Endothelial cell of umbilical vein (primary cell): ENCODE results near the gene DDX25. TPM values are rescaled to one million over a fixed set of nuclear protein-coding genes. Genes with fewer than 3 reads are reported as not detected.
A peak's percentile ranks its signal among the peaks of the same experiment; 100 is the strongest.

Experiments
- BruUV-seq: library from RNA; stranded (reverse); fragments of 400-500 nt; replicated peaks from 2 replicates; lab custom pipeline; 2021; lab: Mats Ljungman, UMichigan
- CTCF ChIA-PET: fragments of 300-600, 350-600 bp; sonication (Branson Sonifier 250); formaldehyde crosslinking; loops from one replicate; lab custom pipeline; 2021; ENCODE audit warnings: antibody characterized with exemption, inconsistent platforms; lab: Charles Lee
- POLR2A ChIA-PET: fragments of 300-600, 350-600 bp; sonication (Branson Sonifier 250); formaldehyde crosslinking; loops from one replicate; lab custom pipeline; 2021; ENCODE audit warnings: antibody characterized with exemption, inconsistent platforms; lab: Charles Lee
- DNase-seq: peaks from one replicate; pipeline ENCODE4 v3.0.0-alpha.2; 2011; ENCODE audit warnings: low read depth, low spot score
- FAIRE-seq: peaks from 2 replicates; lab custom pipeline; 2011; peaks lifted over from hg19 to GRCh38; lab: Jason Lieb, UNC
- H2AFZ ChIP-seq: 2 replicates; pipeline ENCODE4 v1.6.0; 2012; ENCODE audit warnings: low read depth, low read length, control low read depth, inconsistent platforms
- H3K27ac ChIP-seq: 2 replicates; pipeline ENCODE4 v1.5.1; 2011; ENCODE audit warnings: low read depth, mild to moderate bottlenecking, control low read depth, low read length, moderate library complexity; ENCODE audit not compliant: insufficient read depth
- H3K27me3 ChIP-seq, 2 experiments: 2 replicates each; pipeline versions ENCODE4 v1.6.0 to v1.6.1; 2011; ENCODE audit warnings: low read length in 2 of 2, mixed read lengths in 1 of 2; ENCODE audit not compliant: control insufficient read depth in 2 of 2, insufficient read depth in 2 of 2
- H3K36me3 ChIP-seq, 2 experiments: 2 replicates in 1 of 2; 3 replicates in 1 of 2; pipeline ENCODE4 v1.5.1; 2011; ENCODE audit warnings: low read length in 2 of 2, mild to moderate bottlenecking in 1 of 2, moderate library complexity in 1 of 2; ENCODE audit not compliant: control insufficient read depth in 2 of 2, insufficient read depth in 2 of 2; ENCODE audit errors: extremely low read depth in 1 of 2
- H3K4me1 ChIP-seq: 3 replicates; pipeline ENCODE4 v1.5.1; 2011; ENCODE audit warnings: mild to moderate bottlenecking, low read length; ENCODE audit not compliant: control insufficient read depth, insufficient read depth; ENCODE audit errors: extremely low read depth
- H3K4me2 ChIP-seq: 2 replicates; pipeline ENCODE4 v1.6.1; 2011; ENCODE audit warnings: low read length, control low read depth, mixed read lengths; ENCODE audit not compliant: insufficient read depth
- H3K4me3 ChIP-seq, 3 experiments: fragments of 200-600 bp in 1 of 3; sonication (generic), shearing (Covaris generic) in 1 of 3; replicated peaks in 1 of 3; 2 replicates each; pipeline ENCODE4 v1.5.1; 2011 to 2016; ENCODE audit warnings: control low read depth in 3 of 3, low read length in 3 of 3, mild to moderate bottlenecking in 2 of 3, inconsistent platforms in 1 of 3, low read depth in 1 of 3, moderate library complexity in 1 of 3; ENCODE audit not compliant: insufficient read depth in 1 of 3
- H3K79me2 ChIP-seq: 2 replicates; pipeline ENCODE4 v1.6.0; 2012; ENCODE audit warnings: low read length, inconsistent platforms; ENCODE audit not compliant: control insufficient read depth, insufficient read depth
- H3K9ac ChIP-seq: replicated peaks from 2 replicates; pipeline ENCODE3; 2011; ENCODE audit warnings: low read length, control low read depth; ENCODE audit not compliant: insufficient read depth; ENCODE audit errors: extremely low read depth
- H3K9me1 ChIP-seq: replicated peaks from 3 replicates; pipeline ENCODE4 v1.6.0; 2011; ENCODE audit warnings: mild to moderate bottlenecking, low read length; ENCODE audit not compliant: control insufficient read depth, insufficient read depth; ENCODE audit errors: extremely low read depth
- H3K9me3 ChIP-seq: replicated peaks from 2 replicates; pipeline ENCODE4 v1.5.1; 2012; ENCODE audit warnings: low read length, inconsistent platforms; ENCODE audit not compliant: control insufficient read depth, insufficient read depth
- H4K20me1 ChIP-seq: replicated peaks from 2 replicates; pipeline ENCODE3; 2011; ENCODE audit warnings: mild to moderate bottlenecking, low read length; ENCODE audit not compliant: control insufficient read depth, insufficient read depth; ENCODE audit errors: extremely low read depth
- EZH2 ChIP-seq: IDR thresholded peaks from 2 replicates; pipeline ENCODE4 v1.6.1; 2012; ENCODE audit warnings: borderline replicate concordance, low read depth, mild to moderate bottlenecking, moderate library complexity, low read length, inconsistent platforms; ENCODE audit not compliant: severe bottlenecking
- FOS ChIP-seq: IDR thresholded peaks from 2 replicates; pipeline ENCODE4 v1.6.1; 2011; ENCODE audit warnings: mild to moderate bottlenecking, low read length, moderate library complexity, borderline replicate concordance; ENCODE audit not compliant: insufficient read depth
- GATA2 ChIP-seq: IDR thresholded peaks from 2 replicates; pipeline ENCODE4 v1.7.0; 2011; ENCODE audit warnings: low read depth, mild to moderate bottlenecking, moderate library complexity, mixed read lengths, low read length; ENCODE audit not compliant: insufficient read length, insufficient read depth
- JUN ChIP-seq: IDR thresholded peaks from 2 replicates; pipeline ENCODE4 v1.6.1; 2011; ENCODE audit warnings: borderline replicate concordance, low read depth; ENCODE audit not compliant: insufficient read length, insufficient read depth
- MYC ChIP-seq: IDR thresholded peaks from one replicate; pipeline ENCODE4 v1.6.1; 2011; ENCODE audit warnings: mild to moderate bottlenecking, low read depth, low read length
- POLR2A ChIP-seq: IDR thresholded peaks from 2 replicates; pipeline ENCODE4 v1.6.1; 2012; ENCODE audit warnings: low read depth, mild to moderate bottlenecking, control low read depth, low read length
- POLR2AphosphoS5 ChIP-seq: IDR thresholded peaks from 2 replicates; pipeline ENCODE4 v1.6.1; 2012; ENCODE audit warnings: low read depth, mild to moderate bottlenecking, control low read depth, low read length, moderate library complexity; ENCODE audit not compliant: insufficient read depth
- dilution Hi-C: fragments of 300-500 bp; cut with MboI; formaldehyde crosslinking; loops from one replicate; pipeline ENCODE4 v1.15.0; 2019; ENCODE audit warnings: low sequenced_read_pairs; ENCODE audit not compliant: extremely low pct_ligation_motif_present
- intact Hi-C: fragments of 100-400 bp; cut with micrococcal nuclease; formaldehyde crosslinking; loops from one replicate; pipeline ENCODE4 v1.10.0; 2022
- polyA plus RNA-seq, 4 experiments: library from polyadenylated mRNA; depleted of rRNA in 3 of 4; stranded (reverse) in 3 of 4; unstranded in 1 of 4; fragments of >200 nt; gene quantifications; 2 replicates each; pipeline versions ENCODE4 v1.2.1 to v1.2.3, GENCODE V29; 2011 to 2012; ENCODE audit warnings: missing spikeins in 1 of 4
- total RNA-seq: library from RNA; stranded (reverse); gene quantifications from 2 replicates; pipeline ENCODE4 v1.2.3, GENCODE V29; 2021
- TF ChIP-seq, protein P1 (sequence below): IDR thresholded peaks from 2 replicates; pipeline ENCODE4 v1.6.1; 2011; ENCODE audit not compliant: insufficient read depth, insufficient read length
- TF ChIP-seq, protein P2 (sequence below), 2 donors: IDR thresholded peaks; 1 replicate in 1 of 2; 2 replicates in 1 of 2; pipeline ENCODE4 v1.5.1; 2011; ENCODE audit warnings: low read length in 2 of 2, mild to moderate bottlenecking in 2 of 2, moderate library complexity in 2 of 2, control low read depth in 1 of 2, inconsistent platforms in 1 of 2, low read depth in 1 of 2; ENCODE audit not compliant: insufficient read depth in 1 of 2; ENCODE audit errors: extremely low read depth in 1 of 2

DDX25 gene
- total and polyA plus RNA-seq, 2 donors (not counting 3 experiments of a cell fraction or from before 2014, with no cell fraction given) = not detected

DNA sequence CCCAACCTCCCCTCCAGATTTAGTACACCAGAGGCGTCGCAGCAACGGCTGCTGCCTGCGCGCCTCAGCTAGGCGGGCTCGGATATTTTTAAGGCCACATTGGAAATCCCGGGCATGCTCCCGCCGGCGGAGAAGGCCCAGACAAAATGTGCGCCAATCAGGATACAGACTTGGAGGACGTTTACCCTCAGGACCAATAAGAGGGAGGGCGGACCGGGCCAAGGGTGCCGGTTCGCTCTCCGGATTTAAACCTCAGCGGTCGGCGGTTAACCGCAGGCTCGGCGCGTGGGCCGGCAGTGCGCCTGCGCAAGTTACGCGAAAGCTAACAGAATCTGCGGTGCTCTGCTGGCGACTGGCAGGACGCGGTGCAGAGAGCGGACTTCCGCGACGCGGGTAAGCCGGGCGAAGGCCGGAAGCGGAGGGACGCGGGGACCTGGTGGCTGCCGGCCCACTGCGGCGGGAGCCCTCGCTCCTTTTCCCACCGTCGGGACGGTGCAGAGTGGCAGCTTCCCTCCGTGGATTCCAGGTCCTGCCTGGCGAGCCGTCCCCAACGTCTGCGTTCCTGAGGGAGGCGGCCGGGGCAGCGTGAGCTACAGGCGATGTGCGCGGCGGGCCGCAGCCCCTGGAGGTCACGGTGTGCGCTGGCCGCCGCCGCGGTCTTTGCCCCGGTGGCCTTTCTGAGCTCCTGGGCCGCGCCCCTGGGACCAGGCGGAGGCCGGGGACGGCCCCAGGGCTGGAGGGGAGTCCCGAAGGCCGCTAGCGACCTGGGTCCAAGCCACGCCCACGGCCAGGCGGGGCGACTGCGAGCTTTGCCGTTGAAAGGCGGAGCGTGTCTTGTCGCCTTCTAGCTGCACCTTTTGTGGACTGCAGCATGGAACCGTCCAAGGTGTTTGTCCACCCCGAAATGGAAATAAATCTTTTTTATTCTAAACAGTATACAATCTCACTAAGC, 16.7 kb upstream of the DDX25 start, which contains the start of gene HYLS1:
Gene HYLS1 (plus strand): TSS at position 296 of the 952 bp plus-strand sequence. CDS start 11,701 bp downstream, outside the sequence.
- H3K27ac ChIP-seq = peak within 1 kb of the TSS; percentile 76
- POLR2A ChIA-PET = interaction anchor here (1.2 to 1.5 kb wide), 3 partner anchors 15 to 587 kb away, joined by 3 to 5 read pairs (median 3); partner anchors contain the start of gene PUS3
- FAIRE-seq (peak; percentile 84), DNase-seq (peak; percentile 99)
- H4K20me1 ChIP-seq = no peaks in the 10 kb centered on the region
- peak within 1 kb of the TSS; percentile 36 to 84 (median 73) for H3K4me3 ChIP-seq
- H3K9ac ChIP-seq = peak within 1 kb of the TSS; percentile 84
- H2AFZ ChIP-seq = peak within 1 kb of the TSS; percentile 68
- no peak for TF ChIP-seq EZH2
- TF ChIP-seq POLR2A = peak; percentile 91
- TF ChIP-seq GATA2 = no peak
- TF ChIP-seq POLR2AphosphoS5 = peak; percentile 45
- TF ChIP-seq, protein P1, sequence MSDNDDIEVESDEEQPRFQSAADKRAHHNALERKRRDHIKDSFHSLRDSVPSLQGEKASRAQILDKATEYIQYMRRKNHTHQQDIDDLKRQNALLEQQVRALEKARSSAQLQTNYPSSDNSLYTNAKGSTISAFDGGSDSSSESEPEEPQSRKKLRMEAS = peak; percentile 82
- TF ChIP-seq MYC = no peak
- no peak for TF ChIP-seq JUN
- TF ChIP-seq, protein P2, sequence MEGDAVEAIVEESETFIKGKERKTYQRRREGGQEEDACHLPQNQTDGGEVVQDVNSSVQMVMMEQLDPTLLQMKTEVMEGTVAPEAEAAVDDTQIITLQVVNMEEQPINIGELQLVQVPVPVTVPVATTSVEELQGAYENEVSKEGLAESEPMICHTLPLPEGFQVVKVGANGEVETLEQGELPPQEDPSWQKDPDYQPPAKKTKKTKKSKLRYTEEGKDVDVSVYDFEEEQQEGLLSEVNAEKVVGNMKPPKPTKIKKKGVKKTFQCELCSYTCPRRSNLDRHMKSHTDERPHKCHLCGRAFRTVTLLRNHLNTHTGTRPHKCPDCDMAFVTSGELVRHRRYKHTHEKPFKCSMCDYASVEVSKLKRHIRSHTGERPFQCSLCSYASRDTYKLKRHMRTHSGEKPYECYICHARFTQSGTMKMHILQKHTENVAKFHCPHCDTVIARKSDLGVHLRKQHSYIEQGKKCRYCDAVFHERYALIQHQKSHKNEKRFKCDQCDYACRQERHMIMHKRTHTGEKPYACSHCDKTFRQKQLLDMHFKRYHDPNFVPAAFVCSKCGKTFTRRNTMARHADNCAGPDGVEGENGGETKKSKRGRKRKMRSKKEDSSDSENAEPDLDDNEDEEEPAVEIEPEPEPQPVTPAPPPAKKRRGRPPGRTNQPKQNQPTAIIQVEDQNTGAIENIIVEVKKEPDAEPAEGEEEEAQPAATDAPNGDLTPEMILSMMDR (IDR thresholded peaks at IDR 0.05; ENCODE audit: extremely low read depth in 1 of 2, insufficient read depth in 1 of 2, low read depth in 1 of 2, low read length in 2 of 2) = peak in 1 of 2 donors; percentile 22
- TF ChIP-seq FOS = no peak
- dilution Hi-C loops = no loop called here
- BruUV-seq = TSS peak; percentile 29
- H3K36me3 ChIP-seq = peaks cover 0 to 2% of the 10 kb centered on the region in 2 experiments
- no peaks in the 10 kb centered on the region for H3K27me3 ChIP-seq
- H3K4me1 ChIP-seq = peaks cover 30% of the 10 kb centered on the region
- CTCF ChIA-PET = interaction anchor here (0.5 to 2.1 kb wide), 12 partner anchors 9 to 262 kb away, joined by 3 to 18 read pairs (median 4); partner anchors contain the start of genes CHEK1 and PUS3
- H3K9me1 ChIP-seq = no peaks in the 10 kb centered on the region
- H3K79me2 ChIP-seq = peaks cover 38% of the 10 kb centered on the region
- intact Hi-C loops = loop anchor here (1.0 to 2.0 kb wide), 3 partner anchors 16 to 319 kb away; partner anchors contain the start of genes CHEK1, EI24 and PUS3
- H3K4me2 ChIP-seq = peak within 1 kb of the TSS; percentile 72
- no peaks in the 10 kb centered on the region for H3K9me3 ChIP-seq
